ENCODE data around the gene MARCHF4. TPM values are rescaled to one million over a fixed set of nuclear protein-coding genes. Genes with fewer than 3 reads are reported as not detected.

Gene MARCHF4
- total RNA-seq, 1 experiment from 2014 or later, result 0.26 TPM

- Histone ChIP-seq H3K23ac (ENCODE audit: insufficient read length, low read depth, low read length) (no peak overlapping the region), H2BK20ac (ENCODE audit: low read depth, low read length, poor library complexity, severe bottlenecking) (no peak overlapping the region), H3K27ac (ENCODE audit: insufficient read length, low read depth, low read length) (no peak overlapping the region), H3K79me1 (ENCODE audit: insufficient read depth, low read depth, low read length, poor library complexity, severe bottlenecking) (no peaks in the 10 kb centered on the region), H3K9me3 (ENCODE audit: control insufficient read depth, low read depth, low read length) (no peaks in the 10 kb centered on the region), H2AK5ac (ENCODE audit: insufficient read length, low read length) (no peak overlapping the region), H2BK15ac (ENCODE audit: low read depth, low read length) (no peak overlapping the region), H3K27me3 (ENCODE audit: insufficient read depth, low read length) (no peaks in the 10 kb centered on the region), H2BK12ac (ENCODE audit: insufficient read length, low read depth, low read length) (no peak overlapping the region), H4K20me1 (ENCODE audit: control insufficient read depth, insufficient read depth, insufficient read length) (no peaks in the 10 kb centered on the region), H4K8ac (replicated peaks; ENCODE audit: insufficient read length, low read depth, low read length) (no peak overlapping the region), H4K91ac (ENCODE audit: insufficient read length, low read depth, low read length) (no peak overlapping the region), H3K18ac (ENCODE audit: insufficient read length, low read depth, low read length) (no peak overlapping the region), H3K4me1 (ENCODE audit: insufficient read depth, low read length) (peaks cover 3% of the 10 kb centered on the region; the same call in 1 of the 2 replicates), H3K23me2 (ENCODE audit: insufficient read length, low read depth, low read length, poor library complexity, severe bottlenecking) (no peaks in the 10 kb centered on the region), H2BK120ac (ENCODE audit: low read depth, low read length, poor library complexity, severe bottlenecking) (no peak overlapping the region), H2BK5ac (ENCODE audit: insufficient read length, low read length) (no peak overlapping the region), H3K79me2 (ENCODE audit: insufficient read depth, low read length) (no peaks in the 10 kb centered on the region), H4K5ac (ENCODE audit: insufficient read length, low read depth, low read length) (no peak overlapping the region), H3K4me2 (ENCODE audit: insufficient read depth, insufficient read length, low read length) (no peak overlapping the region), H3K56ac (ENCODE audit: insufficient read length, low read depth, low read length) (no peak overlapping the region), H3K9ac (ENCODE audit: extremely low read depth, insufficient read length, low read length) (no peak overlapping the region), H3K4ac (ENCODE audit: low read depth, low read length) (no peak overlapping the region), H3T11ph (ENCODE audit: low read length) (no peak overlapping the region), H3K14ac (ENCODE audit: insufficient read depth, low read length) (no peak overlapping the region), H2AFZ (ENCODE audit: low read length) (no peak overlapping the region)
- no peaks in the 10 kb centered on the region for H3K36me3 Mint-ChIP-seq (ENCODE audit: insufficient read depth in 1 of 3, low read depth in 3 of 3)
- no peaks in the 10 kb centered on the region for H3K9me3 Mint-ChIP-seq
- H3K4me3 Mint-ChIP-seq, result no peak overlapping the region
- H3K27me3 Mint-ChIP-seq (ENCODE audit: low read depth), result no peaks in the 10 kb centered on the region
- DNase-seq, result no peak
- peaks cover 5 to 9% of the 10 kb centered on the region in 2 experiments for H3K4me1 Mint-ChIP-seq
- H3K27ac Mint-ChIP-seq, result peak overlapping the region in 1 of 3 experiments; percentile 1; a peak in 2 of 7 replicates
- no peak for TF ChIP-seq CTCF (conservative IDR thresholded peaks at IDR 0.05)
- WGBS (ENCODE audit: extremely low coverage, insufficient read length, low lambda C conversion rate), result no CpG with 5 or more reads among the region's 1 CpG
These were observed 44.8 kb downstream of the MARCHF4 start for GRCh38 chr2:216327447-216327935.

Other genes starting within 250 kb of the MARCHF4 start
- 15.6 and 16.5 TPM in 2 replicates for gene SMARCAL1, start 40.0 kb upstream of the MARCHF4 start, total RNA-seq (2021)
- 3,719 and 3,769 TPM in 2 replicates for gene RPL37A, start 126.4 kb upstream of the MARCHF4 start, total RNA-seq (2021)